Esophagus mucosa (tissue), 1 donor: Measurements from ENCODE around the gene SASH3. TPM values are rescaled to one million over a fixed set of nuclear protein-coding genes. Genes with fewer than 3 reads are reported as not detected.
A peak's percentile ranks its signal among the peaks of the same experiment; 100 is the strongest.

ENCODE experiments used
- ATAC-seq: fragments of 200-7000 bp; cut with Tn5 transposase; one replicate; pipeline ENCODE4 v1.9.1; 2020
- total RNA-seq: library from RNA; stranded (reverse); gene quantifications from one replicate; pipeline ENCODE4 v1.2.4, GENCODE V29; 2023
- donor health status: DM: yes; HTN: yes; CAD: no.

Gene SASH3
- total RNA-seq, 1 donor from 2014 or later: 1.6 TPM

DNA sequence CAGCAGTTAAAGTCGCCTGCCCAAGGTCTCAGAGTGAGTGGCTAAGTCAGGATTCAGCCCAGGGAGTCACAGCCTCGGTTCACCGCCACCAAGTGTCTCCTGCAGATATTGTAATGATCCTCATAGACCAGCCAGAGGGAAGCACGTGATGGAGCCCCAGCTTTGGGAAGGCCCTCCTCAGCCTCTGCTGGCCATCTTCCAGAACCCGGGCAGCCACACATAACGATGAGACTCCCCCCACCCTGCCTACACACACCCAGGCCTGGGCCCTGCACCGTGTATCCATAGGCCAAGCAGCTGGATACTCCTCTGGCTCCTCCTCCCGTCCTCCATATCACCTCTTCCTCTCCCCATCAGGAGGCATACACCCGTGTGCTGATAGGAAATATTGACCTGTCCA is 19.6 kb upstream of the SASH3 start:
- no peak for ATAC-seq

DNA sequence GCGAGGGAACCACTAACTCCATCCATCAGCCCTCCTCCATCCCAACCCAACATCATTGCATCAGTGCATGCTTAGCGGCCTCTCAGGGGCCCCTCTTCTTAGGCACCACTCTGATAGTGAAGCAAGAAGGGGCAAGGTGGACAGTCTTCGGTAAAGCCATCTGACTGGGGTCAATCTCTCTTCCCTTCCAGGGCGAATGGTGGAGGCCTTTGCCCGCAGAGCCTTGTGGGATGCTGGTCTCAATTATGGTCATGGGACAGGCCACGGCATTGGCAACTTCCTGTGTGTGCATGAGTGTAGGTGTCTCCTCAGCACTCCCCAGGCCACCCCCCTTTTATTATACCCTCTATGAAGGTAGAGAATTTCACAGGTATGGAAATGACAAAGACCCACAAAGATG is 18.8 kb upstream of the SASH3 start:
- no peak for ATAC-seq

DNA sequence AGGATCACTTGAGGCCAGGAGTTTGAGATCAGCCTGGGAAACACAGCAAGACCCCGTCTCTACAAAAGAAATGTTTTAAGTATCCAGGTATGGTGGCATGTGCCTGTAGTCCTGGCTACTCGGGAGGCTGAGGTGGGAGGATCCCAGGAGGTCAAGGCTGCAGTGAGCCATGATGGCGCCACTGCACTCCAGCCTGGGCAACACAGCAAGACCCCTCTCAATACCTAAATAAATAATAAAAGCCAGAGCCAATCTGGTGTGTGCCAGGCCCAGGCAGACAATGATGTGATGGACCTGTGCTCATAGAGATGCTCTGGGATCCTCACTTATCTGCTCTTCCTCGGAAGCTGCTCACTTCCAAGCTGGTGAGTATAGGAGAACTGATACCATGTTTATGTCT is 18.2 kb upstream of the SASH3 start:
- ATAC-seq: no peak

DNA sequence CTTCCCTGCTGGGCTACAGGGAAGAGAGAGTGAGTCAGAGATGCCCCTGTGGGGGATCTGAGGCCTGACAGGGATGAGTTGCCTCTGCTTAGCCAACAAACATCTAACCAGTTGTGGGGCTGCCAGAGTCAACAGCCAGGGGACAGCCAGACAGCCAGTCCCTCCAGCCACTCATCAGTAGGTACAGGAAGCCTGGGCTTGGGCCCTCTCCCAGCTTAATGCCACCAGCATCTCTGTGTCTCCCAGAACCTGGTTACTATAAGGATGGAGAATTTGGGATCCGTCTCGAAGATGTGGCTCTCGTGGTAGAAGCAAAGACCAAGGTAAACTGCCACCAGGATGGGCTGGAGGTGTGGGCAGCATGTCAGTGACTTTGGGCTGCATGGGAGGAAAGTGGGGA is 17.3 kb upstream of the SASH3 start:
- no peak for ATAC-seq

DNA sequence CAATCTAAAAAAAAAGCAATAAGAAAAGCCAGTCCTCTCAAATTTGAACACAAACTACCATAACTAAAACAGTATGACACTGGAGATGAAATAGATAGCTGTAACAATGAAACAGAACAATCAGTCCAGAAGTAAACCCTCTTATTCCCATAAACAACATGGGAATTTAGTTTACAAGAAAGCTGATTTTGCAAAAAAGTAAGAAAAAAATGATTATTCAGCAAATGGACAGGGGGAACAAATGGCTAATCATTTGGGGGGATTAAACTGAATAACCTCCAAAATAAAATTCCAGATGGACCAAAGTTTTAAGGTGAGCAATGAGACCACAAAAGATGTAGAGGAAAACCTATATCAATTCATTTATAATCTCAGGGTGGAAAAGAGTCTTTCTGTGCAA is 16.1 kb upstream of the SASH3 start:
- no peak for ATAC-seq

DNA sequence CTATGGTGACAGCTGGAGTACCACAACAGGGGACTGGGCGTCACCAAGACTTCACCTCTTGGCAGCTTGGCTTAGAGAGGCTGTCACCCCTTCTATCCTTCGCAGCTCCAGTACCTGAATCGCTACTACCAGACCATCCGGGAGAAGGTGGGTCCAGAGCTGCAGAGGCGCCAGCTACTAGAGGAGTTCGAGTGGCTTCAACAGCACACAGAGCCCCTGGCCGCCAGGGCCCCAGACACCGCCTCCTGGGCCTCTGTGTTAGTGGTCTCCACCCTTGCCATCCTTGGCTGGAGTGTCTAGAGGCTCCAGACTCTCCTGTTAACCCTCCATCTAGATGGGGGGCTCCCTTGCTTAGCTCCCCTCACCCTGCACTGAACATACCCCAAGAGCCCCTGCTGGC is 11.6 kb upstream of the SASH3 start:
- ATAC-seq: no peak

DNA sequence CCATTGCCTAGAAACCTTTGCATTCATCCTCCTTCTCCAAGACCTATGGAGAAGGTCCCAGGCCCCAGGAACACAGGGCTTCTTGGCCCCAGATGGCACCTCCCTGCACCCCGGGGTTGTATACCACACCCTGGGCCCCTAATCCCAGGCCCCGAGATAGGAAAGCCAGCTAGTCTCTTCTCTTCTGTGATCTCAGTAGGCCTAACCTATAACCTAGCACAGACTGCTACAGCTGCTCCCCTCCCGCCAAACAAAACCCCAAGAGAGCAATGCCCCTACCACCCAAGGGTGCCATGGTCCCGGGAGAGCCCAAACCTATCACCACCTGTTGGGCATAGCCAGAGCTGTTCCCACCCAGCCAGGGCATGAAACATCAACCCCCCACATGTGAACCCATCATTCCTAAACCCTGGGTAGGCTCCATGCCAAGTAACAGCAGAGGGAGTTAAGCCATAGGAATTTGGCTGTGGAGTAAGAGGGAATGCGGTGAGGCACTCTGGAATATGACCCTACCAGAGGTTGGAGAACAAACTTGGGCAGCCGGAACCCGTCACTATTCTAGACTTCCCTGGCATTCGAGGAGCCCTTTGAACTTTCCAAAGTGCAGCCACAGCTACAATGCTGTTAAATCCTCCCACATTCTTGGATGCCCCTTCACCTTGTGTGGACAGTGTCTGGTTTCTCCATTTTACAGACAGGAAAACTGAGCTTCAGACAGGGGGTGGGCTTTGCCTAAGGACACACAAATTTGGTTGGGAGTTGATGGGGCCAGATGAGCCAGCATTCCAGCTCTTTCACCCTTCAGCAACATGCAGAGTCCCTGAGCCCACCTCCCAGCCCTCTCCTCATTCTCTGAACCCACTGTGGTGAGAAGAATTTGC is 10.9 kb upstream of the SASH3 start:
- ATAC-seq: no peak

DNA sequence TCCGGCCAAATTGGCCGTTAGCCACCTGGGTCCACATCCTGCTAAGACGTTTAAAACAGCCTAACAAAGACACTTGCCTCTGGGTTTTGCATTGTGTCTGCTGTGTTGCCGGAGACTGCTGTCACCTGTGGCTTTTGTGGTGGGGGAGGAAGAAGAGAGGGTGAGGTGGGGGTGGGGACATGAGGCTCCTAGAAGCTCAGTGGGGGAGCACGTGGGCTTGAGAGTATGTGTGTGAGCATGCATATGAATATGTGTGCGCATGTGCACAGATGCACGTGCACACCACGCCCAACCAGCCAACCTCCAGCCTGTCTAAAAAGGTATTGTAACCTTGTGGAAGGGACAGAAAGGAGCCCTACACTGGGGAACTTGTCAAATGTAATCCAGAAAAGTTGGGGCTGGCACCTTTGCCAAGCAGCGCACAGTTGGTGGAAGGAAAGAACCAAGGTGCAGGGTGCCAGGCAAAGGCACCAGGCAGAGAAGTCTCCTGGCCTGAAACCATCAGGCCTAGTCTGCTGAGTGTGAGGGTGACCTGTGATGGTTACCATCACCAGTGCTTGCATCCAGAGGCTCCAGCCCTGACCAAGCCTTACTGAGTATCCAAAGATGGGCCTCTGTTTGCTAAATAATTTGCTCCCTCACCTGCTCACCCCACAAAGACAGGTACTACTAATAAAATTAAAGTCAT is 10.1 kb upstream of the SASH3 start:
- peak; percentile 62 for ATAC-seq

DNA sequence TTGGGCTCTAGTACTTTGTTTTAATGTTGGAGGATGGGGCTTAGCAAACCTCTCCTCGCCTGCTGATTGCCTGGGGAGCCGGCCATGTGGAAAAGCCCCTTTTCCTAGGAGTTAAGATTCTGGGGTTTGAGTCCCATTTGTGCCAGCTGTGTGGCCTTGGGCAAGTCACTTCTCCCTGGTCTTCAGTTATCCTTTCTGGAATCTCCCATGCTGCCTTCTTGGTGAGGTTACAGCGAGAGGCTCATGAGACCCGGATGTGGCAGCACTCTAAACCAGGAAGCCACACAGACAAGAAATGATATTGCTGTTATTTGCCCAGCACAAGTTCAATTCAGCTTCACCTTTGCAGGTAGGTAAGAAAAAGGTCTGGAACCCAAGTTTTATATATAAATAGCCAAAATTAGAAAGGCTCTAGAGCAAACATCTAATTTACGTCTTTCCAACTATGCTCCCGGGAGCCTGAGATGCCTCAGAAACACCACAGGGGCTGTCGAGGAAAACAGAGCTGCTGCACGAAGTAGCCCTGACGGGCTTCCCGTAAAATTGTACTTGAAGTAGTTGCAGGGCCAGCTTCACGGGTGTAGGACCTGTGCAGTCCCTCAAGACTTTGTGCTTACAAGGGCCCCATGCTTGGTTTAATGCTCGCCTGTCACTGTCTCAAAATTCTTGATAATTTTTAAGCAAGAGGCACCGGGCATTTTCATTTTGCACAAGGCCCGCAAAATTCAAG is 8.3 kb upstream of the SASH3 start:
- ATAC-seq: no peak

DNA sequence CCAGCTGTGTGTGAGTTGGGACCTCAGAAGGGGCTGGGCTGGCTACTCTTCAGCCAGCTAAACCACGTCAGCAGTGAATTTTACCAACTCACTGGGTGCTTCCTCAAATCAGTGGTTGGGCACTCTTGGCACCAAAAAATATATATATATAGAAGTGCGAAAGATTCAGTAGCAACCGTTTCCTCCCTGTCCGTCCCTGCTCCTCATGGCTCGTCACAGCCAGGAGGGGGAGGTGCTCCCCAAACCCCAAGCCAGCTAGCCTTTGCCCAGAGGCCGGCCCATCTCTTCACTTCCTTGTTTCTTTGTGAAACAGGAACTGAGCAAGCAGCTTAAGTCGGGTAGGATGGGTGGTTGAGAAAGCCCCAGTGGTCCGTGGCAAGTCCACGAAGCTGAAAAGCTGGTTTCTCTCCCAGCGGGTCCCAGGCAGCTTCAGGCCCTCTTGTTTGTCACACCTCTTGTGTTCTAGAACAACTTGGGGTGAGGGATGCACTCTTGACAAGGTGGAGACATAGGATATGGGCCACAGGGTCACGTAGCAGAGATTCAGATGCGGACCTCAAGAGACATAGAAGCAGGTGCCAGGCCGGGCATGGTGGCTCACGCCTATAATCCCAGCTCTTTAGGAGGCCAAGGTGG is 6.8 kb upstream of the SASH3 start:
- peak; percentile 33 for ATAC-seq

DNA sequence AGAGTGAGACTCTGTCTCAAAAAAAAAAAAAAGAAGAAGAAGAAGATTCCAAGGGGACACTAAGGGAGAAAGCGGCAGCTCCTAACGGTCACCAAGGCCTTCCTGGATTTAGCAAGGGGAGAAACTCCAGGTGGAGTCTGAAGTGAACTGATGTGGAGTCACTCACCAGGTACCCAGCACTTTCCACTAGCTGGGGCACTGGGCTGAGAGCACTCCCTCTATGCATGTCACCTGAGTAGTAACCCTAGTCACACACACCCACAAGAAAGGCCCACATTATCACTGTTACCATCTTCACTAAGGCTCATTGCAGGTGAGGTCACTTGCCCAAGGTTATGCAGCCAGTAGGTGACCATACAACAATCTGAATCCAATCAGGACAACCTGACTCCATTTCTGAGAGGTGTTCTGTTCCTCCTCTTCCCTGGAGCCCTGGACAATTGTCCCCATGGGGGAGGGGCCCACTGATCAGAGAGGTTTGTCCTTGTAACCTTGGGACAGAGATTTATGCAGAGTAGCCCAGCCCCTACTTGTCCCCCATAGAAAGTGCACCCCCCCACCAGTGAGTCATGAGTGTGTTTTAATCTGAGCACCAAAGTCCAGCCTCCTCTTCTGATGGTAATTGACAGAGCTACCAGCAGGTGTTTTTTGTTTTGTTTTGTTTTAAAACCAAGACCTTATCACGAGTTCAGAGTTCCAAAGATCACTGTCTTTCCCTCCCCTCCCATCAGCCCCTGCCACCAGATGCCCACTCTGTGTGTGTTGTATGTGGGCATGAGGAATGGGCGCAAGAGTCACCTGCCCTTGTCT is 5.9 kb upstream of the SASH3 start:
- ATAC-seq: no peak

DNA sequence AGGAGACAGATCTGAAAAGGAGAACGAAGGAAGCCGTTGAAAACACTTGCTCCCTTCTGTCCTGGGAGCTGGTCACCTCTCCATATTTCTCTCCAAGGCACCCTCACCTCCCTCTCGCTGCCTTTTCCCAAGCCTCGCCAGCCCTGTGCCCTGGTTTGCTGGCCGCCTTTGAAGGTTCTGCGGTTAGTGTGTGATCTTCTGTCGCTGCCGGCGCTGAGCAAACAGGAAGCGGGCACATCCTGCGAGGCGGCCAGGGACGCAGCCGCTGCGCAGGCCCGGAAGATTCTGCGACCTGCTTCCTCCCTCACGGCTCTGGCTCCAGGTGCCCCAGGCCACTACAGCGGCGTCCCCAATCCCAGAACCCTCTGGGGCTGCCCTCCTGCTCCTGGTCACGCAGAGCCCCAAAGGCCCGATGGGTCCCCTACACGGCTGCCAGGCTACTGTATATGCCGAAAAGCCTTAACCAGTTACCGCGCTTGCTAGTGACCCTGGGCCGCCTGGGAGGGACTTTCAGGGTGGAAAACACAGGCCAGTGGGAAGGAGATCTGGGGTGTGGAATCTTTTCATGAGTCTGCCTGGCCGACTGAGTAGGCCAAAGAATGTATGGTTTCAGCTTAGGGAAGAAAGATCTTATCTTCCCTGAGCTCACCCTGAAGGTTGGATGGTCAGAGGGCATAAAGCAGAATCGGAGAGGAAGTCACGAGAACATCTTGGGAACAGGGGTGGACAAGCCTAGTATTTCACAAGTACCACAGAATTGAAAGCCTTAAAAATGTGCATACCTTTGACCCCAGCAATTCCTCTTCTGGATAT is 2.3 kb upstream of the SASH3 start:
- ATAC-seq: peak; percentile 48

DNA sequence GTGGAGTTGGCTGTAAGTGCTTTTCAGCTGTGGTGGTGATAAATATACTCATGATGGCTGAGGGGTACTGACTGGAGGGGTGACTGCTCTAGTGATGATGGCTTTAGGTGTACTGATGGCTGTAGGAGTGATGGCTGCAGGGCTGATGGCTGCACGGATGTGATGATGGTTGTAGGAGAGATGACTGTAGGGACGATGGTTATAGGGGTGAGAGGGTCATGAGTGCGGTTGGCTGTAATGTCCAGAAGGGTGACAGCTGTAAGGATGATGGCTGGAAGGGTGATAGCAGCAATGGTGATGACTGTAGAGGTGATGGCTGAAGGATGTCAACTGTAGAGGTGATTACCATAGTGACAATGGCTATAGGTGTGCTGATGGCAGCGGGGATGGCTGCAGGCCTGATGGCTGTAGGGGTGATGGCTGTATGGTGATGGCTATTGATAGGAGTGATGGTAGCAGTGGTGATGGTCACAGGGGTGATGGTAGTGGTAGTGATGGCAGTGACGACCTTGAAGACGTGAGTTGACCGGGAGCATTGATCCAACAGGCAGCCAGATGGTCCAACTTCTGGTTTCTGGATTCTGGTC is 570 bp upstream of the SASH3 start:
- ATAC-seq: no peak

DNA sequence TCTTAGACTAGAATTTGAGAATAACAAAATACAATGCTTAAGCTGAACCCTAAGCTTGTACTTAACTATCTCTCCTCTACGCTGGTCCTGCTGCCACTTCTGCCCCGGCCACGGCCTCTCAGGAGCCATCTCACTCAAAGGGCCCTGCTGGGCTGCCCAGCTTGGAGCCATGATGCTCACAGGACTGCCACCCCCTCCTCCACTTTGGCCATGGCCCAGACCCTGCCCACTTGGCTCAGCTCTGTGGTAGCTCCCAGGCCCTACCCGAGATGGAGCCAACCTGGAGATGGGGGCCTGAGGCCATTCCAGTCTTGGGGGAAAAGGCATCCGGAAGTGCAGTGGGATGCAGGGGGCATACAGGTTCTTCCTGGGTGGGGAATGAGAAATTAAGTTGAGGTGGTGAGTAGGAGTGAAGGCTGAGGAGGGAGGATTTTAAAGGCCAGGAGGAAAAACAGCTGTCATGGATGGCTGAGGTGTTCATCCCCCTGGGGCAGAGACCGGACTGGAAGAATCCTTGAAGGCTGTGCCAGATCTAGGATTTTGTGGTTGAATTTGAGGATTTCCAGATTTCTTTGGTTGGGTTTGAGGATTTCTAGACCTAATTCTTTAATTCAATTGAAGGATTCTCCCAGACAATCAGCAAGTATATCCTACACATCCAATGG is 824 bp downstream of the SASH3 start:
- no peak for ATAC-seq

DNA sequence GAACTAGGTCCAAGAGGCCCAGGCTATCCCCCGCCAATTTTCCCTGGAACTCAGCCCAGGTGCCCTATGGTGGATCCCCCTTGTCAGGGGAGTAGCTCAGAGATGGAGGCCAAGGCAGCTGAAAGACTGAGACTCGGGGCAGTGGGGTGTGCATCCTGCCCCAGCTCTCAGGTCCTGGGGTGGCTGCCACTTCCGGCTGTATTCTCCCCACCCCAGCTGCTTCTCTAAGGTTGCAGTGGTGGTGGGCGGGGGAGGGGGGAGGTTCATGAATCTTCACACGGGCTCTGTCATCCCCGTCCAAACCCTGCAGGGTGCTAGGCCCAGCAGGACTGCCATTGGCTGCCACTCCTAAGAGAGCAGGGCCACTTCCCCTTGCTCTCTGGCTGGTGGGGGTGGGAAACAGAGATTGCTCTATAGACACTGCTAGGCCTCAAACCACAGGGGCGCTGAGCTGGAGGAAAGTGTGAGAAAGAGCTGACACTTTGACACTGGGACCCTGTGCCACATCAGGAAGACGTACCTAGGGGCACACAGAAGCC is 1.5 kb downstream of the SASH3 start:
- ATAC-seq: peak; percentile 59

DNA sequence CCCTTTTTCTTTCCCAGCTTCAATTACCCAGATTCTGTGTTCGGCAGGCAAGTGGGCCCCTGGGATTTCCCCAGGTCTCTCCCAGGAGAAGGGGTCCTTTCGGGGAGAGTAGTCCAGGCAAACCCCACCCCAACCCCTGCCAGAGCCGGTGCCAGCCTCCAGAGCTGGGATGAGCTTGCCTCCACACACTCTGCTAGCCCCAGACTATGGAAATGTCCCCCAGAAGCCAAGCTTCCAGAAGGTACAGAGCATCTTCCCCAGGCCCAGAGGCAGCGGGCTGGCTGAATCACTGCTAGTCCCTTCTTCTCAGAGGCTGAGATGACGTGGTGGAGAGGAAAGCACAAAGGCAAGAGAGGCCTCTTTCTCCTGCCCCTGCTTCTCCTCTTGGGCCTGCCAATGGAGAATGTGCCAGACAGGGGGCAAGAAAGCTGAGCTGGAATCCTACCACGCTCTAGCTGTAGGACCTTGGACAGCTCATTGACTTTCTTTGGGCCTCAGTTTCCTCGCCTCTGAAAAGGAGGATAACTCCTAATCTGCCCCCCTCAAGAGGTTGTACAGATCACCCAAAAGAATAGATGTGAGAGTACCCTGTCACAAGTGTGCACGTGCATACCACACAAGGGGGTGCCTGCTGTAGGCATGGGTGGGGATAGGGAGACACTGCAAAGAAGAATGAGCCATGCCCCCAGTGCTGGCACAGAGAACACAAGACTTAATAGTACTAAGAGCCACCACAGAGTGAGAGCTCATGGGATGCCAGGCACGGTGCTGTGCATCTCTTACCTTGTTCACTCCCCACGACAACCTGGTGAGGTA is 2.1 kb downstream of the SASH3 start:
- no peak for ATAC-seq

DNA sequence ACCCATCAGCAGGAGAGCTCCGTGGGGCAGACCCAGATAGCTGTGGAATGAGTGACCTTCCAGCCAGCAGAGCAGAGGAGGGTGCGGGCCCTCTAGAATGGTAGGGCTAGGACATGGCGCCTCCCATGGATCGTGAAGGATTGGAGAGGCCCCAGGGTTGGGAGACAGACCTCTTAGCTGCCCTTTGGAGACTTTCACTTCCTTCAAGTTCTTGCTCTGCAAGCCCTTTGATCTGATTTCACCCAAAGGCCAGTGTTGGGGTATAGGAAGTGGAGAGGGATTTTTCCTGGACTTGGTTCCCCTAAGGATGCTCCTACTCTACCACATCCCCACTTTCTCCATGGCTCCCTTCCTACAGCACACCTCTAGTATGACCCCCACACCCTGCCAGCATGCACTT is 3.0 kb downstream of the SASH3 start:
- ATAC-seq: no peak

DNA sequence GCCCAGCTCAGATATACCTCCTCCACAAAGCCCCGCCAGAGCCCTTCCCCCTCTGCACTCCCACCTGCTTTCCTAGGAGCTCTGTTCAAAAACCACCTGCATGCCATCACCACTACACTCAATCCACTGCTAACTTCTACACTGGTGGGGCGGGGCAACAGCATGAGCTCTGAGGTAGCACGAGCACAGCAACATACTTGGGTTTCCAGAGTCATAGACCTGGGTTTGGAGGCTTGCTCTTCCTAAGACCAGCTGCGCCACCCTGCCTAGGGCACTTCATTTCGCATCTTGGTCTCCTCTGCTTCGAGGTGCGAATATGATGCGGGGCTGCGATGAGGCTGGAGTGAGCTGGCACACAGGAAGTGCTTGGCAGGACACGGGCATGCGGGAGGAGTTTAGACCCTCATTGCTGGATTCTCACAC is 3.6 kb downstream of the SASH3 start:
- no peak for ATAC-seq

DNA sequence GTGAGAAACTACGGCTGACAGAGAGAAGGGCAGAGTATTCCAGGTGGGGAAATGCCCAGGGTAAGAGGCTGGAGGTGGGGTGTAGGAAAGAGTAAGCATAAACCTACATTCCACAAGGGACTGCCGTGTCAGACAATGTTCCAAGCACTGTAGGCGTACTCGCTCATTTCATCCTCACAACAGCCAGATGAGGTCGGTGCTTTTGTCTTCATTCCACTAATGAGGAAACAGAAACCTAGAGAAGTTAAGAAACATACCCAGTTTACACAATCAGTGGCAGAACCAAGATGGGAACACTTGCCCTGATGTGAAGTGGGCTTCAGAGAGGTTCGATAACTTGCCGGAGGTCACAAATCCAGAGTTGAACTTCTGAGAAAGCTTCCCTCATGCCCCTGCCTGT is 4.6 kb downstream of the SASH3 start:
- no peak for ATAC-seq
